ENCODE measurements around the gene MMP17.

DNA sequence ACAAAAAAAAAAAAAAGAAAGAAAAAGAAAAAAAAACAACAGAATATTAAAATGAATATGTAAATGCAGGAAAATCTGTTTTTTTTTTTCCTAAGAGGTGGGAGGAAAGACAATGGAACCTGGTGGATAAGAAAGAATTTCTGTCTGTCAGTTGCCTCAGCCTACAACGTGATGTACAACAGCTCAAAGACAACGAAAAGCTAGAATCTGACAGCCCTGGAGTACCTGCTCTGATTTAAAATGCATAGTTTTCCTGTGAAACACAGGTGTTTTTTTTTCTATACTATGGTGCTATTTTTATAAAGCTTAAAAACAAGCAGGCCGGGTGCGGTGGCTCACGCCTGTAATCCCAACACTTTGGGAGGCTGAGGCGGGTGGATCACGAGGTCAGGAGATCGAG, 36.3 kb downstream of the MMP17 start:
- TF ChIP-seq, protein P1, sequence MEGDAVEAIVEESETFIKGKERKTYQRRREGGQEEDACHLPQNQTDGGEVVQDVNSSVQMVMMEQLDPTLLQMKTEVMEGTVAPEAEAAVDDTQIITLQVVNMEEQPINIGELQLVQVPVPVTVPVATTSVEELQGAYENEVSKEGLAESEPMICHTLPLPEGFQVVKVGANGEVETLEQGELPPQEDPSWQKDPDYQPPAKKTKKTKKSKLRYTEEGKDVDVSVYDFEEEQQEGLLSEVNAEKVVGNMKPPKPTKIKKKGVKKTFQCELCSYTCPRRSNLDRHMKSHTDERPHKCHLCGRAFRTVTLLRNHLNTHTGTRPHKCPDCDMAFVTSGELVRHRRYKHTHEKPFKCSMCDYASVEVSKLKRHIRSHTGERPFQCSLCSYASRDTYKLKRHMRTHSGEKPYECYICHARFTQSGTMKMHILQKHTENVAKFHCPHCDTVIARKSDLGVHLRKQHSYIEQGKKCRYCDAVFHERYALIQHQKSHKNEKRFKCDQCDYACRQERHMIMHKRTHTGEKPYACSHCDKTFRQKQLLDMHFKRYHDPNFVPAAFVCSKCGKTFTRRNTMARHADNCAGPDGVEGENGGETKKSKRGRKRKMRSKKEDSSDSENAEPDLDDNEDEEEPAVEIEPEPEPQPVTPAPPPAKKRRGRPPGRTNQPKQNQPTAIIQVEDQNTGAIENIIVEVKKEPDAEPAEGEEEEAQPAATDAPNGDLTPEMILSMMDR (IDR thresholded peaks at IDR 0.05; ENCODE audit: low read depth, low read length, missing input control) = no peak
- TF ChIP-seq GABPA (IDR thresholded peaks at IDR 0.05 in 1 of 2, conservative IDR thresholded peaks at IDR 0.05 in 1 of 2) = no peak
- TF ChIP-seq, protein P2, sequence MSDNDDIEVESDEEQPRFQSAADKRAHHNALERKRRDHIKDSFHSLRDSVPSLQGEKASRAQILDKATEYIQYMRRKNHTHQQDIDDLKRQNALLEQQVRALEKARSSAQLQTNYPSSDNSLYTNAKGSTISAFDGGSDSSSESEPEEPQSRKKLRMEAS (IDR thresholded peaks at IDR 0.05) = no peak
- no peak for TF ChIP-seq TAF1 (conservative IDR thresholded peaks at IDR 0.05)
- TF ChIP-seq EGR1 (IDR thresholded peaks at IDR 0.05; ENCODE audit: low read depth in 2 of 2) = no peak
- TF ChIP-seq, protein P3, sequence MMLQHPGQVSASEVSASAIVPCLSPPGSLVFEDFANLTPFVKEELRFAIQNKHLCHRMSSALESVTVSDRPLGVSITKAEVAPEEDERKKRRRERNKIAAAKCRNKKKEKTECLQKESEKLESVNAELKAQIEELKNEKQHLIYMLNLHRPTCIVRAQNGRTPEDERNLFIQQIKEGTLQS (IDR thresholded peaks at IDR 0.05) = no peak
- TF ChIP-seq REST (IDR thresholded peaks at IDR 0.05) = no peak
- TF ChIP-seq SP1 (IDR thresholded peaks at IDR 0.05) = no peak
- TF ChIP-seq, protein P4, sequence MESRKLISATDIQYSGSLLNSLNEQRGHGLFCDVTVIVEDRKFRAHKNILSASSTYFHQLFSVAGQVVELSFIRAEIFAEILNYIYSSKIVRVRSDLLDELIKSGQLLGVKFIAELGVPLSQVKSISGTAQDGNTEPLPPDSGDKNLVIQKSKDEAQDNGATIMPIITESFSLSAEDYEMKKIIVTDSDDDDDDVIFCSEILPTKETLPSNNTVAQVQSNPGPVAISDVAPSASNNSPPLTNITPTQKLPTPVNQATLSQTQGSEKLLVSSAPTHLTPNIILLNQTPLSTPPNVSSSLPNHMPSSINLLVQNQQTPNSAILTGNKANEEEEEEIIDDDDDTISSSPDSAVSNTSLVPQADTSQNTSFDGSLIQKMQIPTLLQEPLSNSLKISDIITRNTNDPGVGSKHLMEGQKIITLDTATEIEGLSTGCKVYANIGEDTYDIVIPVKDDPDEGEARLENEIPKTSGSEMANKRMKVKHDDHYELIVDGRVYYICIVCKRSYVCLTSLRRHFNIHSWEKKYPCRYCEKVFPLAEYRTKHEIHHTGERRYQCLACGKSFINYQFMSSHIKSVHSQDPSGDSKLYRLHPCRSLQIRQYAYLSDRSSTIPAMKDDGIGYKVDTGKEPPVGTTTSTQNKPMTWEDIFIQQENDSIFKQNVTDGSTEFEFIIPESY (IDR thresholded peaks at IDR 0.05) = no peak
- TF ChIP-seq RXRA (IDR thresholded peaks at IDR 0.05) = no peak
- TF ChIP-seq RAD21 (IDR thresholded peaks at IDR 0.05) = no peak
- TF ChIP-seq FOXA1 (IDR thresholded peaks at IDR 0.05) = no peak
- TF ChIP-seq JUND (IDR thresholded peaks at IDR 0.05) = no peak
- TF ChIP-seq YY1 (IDR thresholded peaks at IDR 0.05) = no peak
